Spleen (tissue), 11 donors: ENCODE results near the gene DUSP15. TPM values are rescaled to one million over a fixed set of nuclear protein-coding genes. Genes with fewer than 3 reads are reported as not detected.

Source experiments
- DNase-seq: peaks from one replicate; pipeline ENCODE4 v3.0.0-alpha.2; 2020
- H3K27ac ChIP-seq, 8 donors: fragments of 200-600 bp; sonication (generic) in 7 of 8; 1 replicate in 4 of 8; 2 replicates in 4 of 8; pipeline versions ENCODE4 v1.5.0 to v1.8.0; 2016 to 2021; ENCODE audit warnings: inconsistent platforms in 4 of 8, mild to moderate bottlenecking in 4 of 8, moderate library complexity in 1 of 8
- H3K27me3 ChIP-seq, 7 donors: fragments of 200-600 bp; sonication (generic) in 6 of 7; replicated peaks in 1 of 7; 1 replicate in 4 of 7; 2 replicates in 3 of 7; pipeline versions ENCODE4 v1.5.0 to v1.8.0; 2016 to 2021; ENCODE audit warnings: inconsistent platforms in 3 of 7, mild to moderate bottlenecking in 1 of 7
- H3K36me3 ChIP-seq, 6 donors: fragments of 200-600 bp; sonication (generic) in 5 of 6; 1 replicate in 4 of 6; 2 replicates in 2 of 6; pipeline versions ENCODE4 v1.5.0 to v1.8.0; 2016 to 2021; ENCODE audit warnings: inconsistent platforms in 2 of 6
- H3K4me1 ChIP-seq, 6 donors: fragments of 200-600 bp; sonication (generic) in 5 of 6; 1 replicate in 3 of 6; 2 replicates in 3 of 6; pipeline versions ENCODE4 v1.5.0 to v1.8.0; 2016 to 2021; ENCODE audit warnings: inconsistent platforms in 3 of 6
- H3K4me3 ChIP-seq, 8 donors: fragments of 200-600 bp; sonication (generic) in 7 of 8; 1 replicate in 4 of 8; 2 replicates in 4 of 8; pipeline versions ENCODE4 v1.5.0 to v1.8.0; 2016 to 2021; ENCODE audit warnings: inconsistent platforms in 4 of 8, mild to moderate bottlenecking in 4 of 8, moderate library complexity in 2 of 8
- H3K9me3 ChIP-seq, 8 donors: fragments of 200-600 bp; sonication (generic) in 7 of 8; 1 replicate in 4 of 8; 2 replicates in 4 of 8; pipeline versions ENCODE4 v1.5.0 to v1.8.0; 2016 to 2021; ENCODE audit warnings: inconsistent platforms in 4 of 8
- CTCF ChIP-seq, 11 experiments: fragments of 200-600 bp in 7 of 11; fragments of 450-650 bp in 4 of 11; sonication (generic) in 4 of 11; IDR thresholded peaks in 8 of 11; conservative IDR thresholded peaks in 3 of 11; 1 replicate in 7 of 11; 2 replicates in 4 of 11; pipeline versions ENCODE4 v1.4.0 to v1.8.0; 2016 to 2021; ENCODE audit warnings: antibody characterized with exemption in 11 of 11, inconsistent platforms in 4 of 11, mild to moderate bottlenecking in 1 of 11
- POLR2A ChIP-seq, 3 donors: fragments of 450-650 bp; IDR thresholded peaks; one replicate each; pipeline ENCODE4 v1.5.1; 2017; ENCODE audit warnings: antibody characterized with exemption in 3 of 3, mild to moderate bottlenecking in 1 of 3
- POLR2AphosphoS5 ChIP-seq, 3 donors: sonication (generic); formaldehyde crosslinking; IDR thresholded peaks; one replicate each; pipeline ENCODE4 v1.5.1; 2017; ENCODE audit warnings: antibody characterized with exemption in 3 of 3
- WGBS, 5 donors: extraction: QIAGEN DNeasy Blood & Tissue Kit in 3 of 5; methylation state at CpG; one replicate each; pipeline versions ENCODE4 v1.1.5 to v1.1.7; 2013 to 2018; 5-methylcytosine and 5-hydroxymethylcytosine counted together
- intact Hi-C: fragments of 100-400 bp; cut with DNase I; formaldehyde crosslinking; loops from one replicate; pipeline ENCODE4 v1.15.0; 2023; ENCODE audit warnings: low total_unique reads
- polyA plus RNA-seq, 3 donors: library from polyadenylated mRNA; stranded (reverse); fragments of 200-250 nt; gene quantifications; one replicate each; pipeline ENCODE4 v1.2.1, GENCODE V29; 2013
- total RNA-seq, 7 donors: library from RNA; depleted of rRNA in 3 of 7; stranded (reverse); fragments of >200 nt in 3 of 7; fragmentation: NEBNext Ultra II Directional in 4 of 7; extraction: Animal tissue kit (Norgen Biotek cat#: 25700) in 4 of 7; gene quantifications; one replicate each; pipeline versions ENCODE4 v1.1.0 to v1.2.1, GENCODE V29; 2016 to 2021
- donor health status: healthy with polysubstance abuse.
- donor health status: DM: no; HTN: no; CAD: no; lungs with moderate emphysema.
- donor health status: DM: no; HTN: no; CAD: no.
- donor health status: Bipolar disorder and iron deficiency.
- donor health status: healthy.
- donor health status: DM: no; HTN: no; CAD: no.
- donor health status: DM: yes; HTN: yes; CAD: no.

DUSP15 gene
- total and polyA plus RNA-seq, 10 donors: 0.69 to 7.3 (median 2.3) TPM

- no peak for TF ChIP-seq POLR2A (IDR thresholded peaks at IDR 0.05)
- no peak for TF ChIP-seq POLR2AphosphoS5 (IDR thresholded peaks at IDR 0.05)
- TF ChIP-seq CTCF (IDR thresholded peaks at IDR 0.05 in 8 of 11, conservative IDR thresholded peaks at IDR 0.05 in 3 of 11): no peak
- H3K4me3 ChIP-seq: no peak overlapping the region
- intact Hi-C loops: loop anchor here (10.0 kb wide), 2 partner anchors 103 to 243 kb away; partner anchors contain the start of gene PDRG1
- H3K9me3 ChIP-seq: no peaks in the 10 kb centered on the region
- no peak for DNase-seq
- 78 to 84% (median 81%) methylated on average over 11 of the region's 11 CpGs for WGBS, 5 donors
- H3K4me1 ChIP-seq: peaks cover 0 to 13% (median 7%) of the 10 kb centered on the region in 6 donors
- H3K36me3 ChIP-seq: no peaks in the 10 kb centered on the region
- peaks cover 0 to 41% (median 4%) of the 10 kb centered on the region in 7 donors for H3K27me3 ChIP-seq
- no peak overlapping the region for H3K27ac ChIP-seq
Measured at GRCh38 chr20:31851240-31851955, 18.9 kb downstream of the DUSP15 start.

- Histone ChIP-seq H3K4me3 (no peak overlapping the region), H3K4me1 (peaks cover 0 to 32% (median 10%) of the 10 kb centered on the region in 6 donors), H3K27me3 (peaks cover 0 to 41% (median 4%) of the 10 kb centered on the region in 7 donors), H3K27ac (no peak overlapping the region), H3K9me3 (no peaks in the 10 kb centered on the region), H3K36me3 (no peaks in the 10 kb centered on the region)
- TF ChIP-seq POLR2AphosphoS5 (IDR thresholded peaks at IDR 0.05): no peak
- no peak for DNase-seq
- intact Hi-C loops: no loop called here
- 45 to 77% (median 51%) methylated on average over 28 to 45 of the region's 45 CpGs for WGBS, 5 donors
Measured at GRCh38 chr20:31849306-31849930, 20.9 kb downstream of the DUSP15 start.

DNA sequence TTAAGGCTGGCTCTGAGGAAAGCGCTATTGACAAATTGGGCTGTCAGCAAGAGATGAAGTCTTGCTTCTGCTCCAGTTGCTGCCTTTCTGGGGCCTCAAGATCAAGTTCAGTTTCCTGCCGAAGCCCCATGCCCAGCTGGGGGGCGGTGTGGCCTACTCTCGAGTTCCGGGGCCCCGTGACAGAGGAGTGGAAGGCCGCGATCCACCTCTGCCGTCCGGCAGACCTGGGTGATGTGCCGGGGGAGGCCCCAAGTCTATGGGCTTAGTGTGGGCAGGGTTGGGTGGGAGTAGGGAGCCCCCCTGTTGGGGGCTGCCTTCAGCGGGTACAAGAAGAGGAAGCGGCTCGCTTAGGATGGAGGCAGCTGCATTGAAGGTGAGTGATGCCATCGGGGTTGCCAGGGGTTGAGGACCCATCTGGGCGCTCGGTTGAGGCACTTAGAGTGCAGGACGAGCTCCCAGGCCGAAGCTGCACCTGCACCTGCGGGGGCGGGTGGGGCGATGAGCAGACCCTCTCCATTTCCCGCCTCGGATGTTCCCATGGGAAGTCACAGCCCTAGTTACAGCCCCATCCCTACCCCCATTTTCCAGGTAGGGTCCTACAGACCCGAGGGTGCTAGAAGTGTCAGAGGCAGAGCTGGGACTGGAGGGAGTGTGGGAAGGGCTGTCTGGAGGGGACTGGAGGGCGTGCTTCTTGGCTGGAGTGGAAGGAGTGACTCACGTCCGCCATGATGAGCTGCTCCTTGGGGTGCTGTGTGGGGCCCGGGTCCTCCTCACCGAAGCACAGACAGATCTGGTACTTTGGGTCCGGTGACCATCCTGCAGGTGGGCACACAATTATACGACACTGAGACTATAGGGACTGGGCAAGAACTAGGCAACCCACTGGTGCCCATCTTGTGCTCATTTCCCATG, 22.0 kb downstream of the DUSP15 start:
- Histone ChIP-seq H3K27me3 (peaks cover 0 to 41% (median 4%) of the 10 kb centered on the region in 7 donors), H3K27ac (no peak overlapping the region), H3K36me3 (no peaks in the 10 kb centered on the region), H3K4me3 (no peak overlapping the region), H3K4me1 (peaks cover 0 to 43% (median 12%) of the 10 kb centered on the region in 6 donors), H3K9me3 (no peaks in the 10 kb centered on the region)
- intact Hi-C loops: no loop called here
- TF ChIP-seq POLR2AphosphoS5 (IDR thresholded peaks at IDR 0.05): no peak
- TF ChIP-seq CTCF (IDR thresholded peaks at IDR 0.05 in 8 of 11, conservative IDR thresholded peaks at IDR 0.05 in 3 of 11): no peak
- TF ChIP-seq POLR2A (IDR thresholded peaks at IDR 0.05): no peak
- DNase-seq: no peak
- 72 to 83% (median 79%) methylated on average over 24 to 32 of the region's 32 CpGs for WGBS, 5 donors

- Histone ChIP-seq H3K4me1 (peaks cover 0 to 50% (median 16%) of the 10 kb centered on the region in 6 donors), H3K9me3 (no peaks in the 10 kb centered on the region), H3K27ac (no peak overlapping the region), H3K36me3 (no peaks in the 10 kb centered on the region), H3K4me3 (no peak overlapping the region), H3K27me3 (peaks cover 0 to 33% (median 4%) of the 10 kb centered on the region in 7 donors)
- peak in 6 of 11 experiments; percentile 0 to 64 (median 38) for TF ChIP-seq CTCF (IDR thresholded peaks at IDR 0.05 in 8 of 11, conservative IDR thresholded peaks at IDR 0.05 in 3 of 11)
- no peak for TF ChIP-seq POLR2A (IDR thresholded peaks at IDR 0.05)
- no peak for DNase-seq
- 73 to 83% (median 76%) methylated on average over 3 of the region's 3 CpGs for WGBS, 5 donors
- intact Hi-C loops: no loop called here
Measured at GRCh38 chr20:31846793-31847138, 23.6 kb downstream of the DUSP15 start.
